Hypothalamus (tissue), 51 donors: ENCODE results near the gene FOSB.
"Not testable (repeated sequence)": the region's sequence is repeated elsewhere in the genome, so short reads cannot be mapped to it uniquely, and the experiment has no call there.

ENCODE experiments used
- DNase-seq, 51 donors: peaks; one replicate each; lab custom pipeline; 2025; lab: John Stamatoyannopoulos, UW

The FOSB gene

GRCh38 chr19:45500918-45501729 is 33.3 kb downstream of the FOSB start:
- DNase-seq: no peak

- DNase-seq: no peak
These were observed 33.9 kb downstream of the FOSB start for GRCh38 chr19:45501730-45502014.

GRCh38 chr19:45502111-45502510 is 34.3 kb downstream of the FOSB start:
- no peak for DNase-seq

- DNase-seq: no peak
These were observed 36.1 kb downstream of the FOSB start for GRCh38 chr19:45503909-45504308.

GRCh38 chr19:45505151-45505995 is 37.6 kb downstream of the FOSB start:
- DNase-seq: no peak

- DNase-seq: no peak
These were observed 38.1 kb downstream of the FOSB start for GRCh38 chr19:45505996-45506245.

GRCh38 chr19:45506246-45506988 is 38.6 kb downstream of the FOSB start:
- peak in 50 of 51 donors; percentile 33 to 94 (median 81) for DNase-seq

- DNase-seq: peak in 48 of 51 donors; percentile 29 to 87 (median 68)
These were observed 39.4 kb downstream of the FOSB start, which contains the start of gene VASP for GRCh38 chr19:45506989-45507871. Gene VASP, plus strand, starts transcription at chr19:45507479. Its CDS starts 293 bp downstream, at chr19:45507772.

- DNase-seq: peak in 1 of 51 donors; percentile 49
These were observed 40.1 kb downstream of the FOSB start for GRCh38 chr19:45507872-45508416.

GRCh38 chr19:45508417-45508860 is 40.6 kb downstream of the FOSB start:
- DNase-seq: peak in 1 of 51 donors; percentile 9

- peak in 16 of 51 donors; percentile 11 to 41 (median 27) for DNase-seq
These were observed 41.3 kb downstream of the FOSB start for GRCh38 chr19:45508861-45509691.

GRCh38 chr19:45509692-45510015 is 41.9 kb downstream of the FOSB start:
- DNase-seq: no peak

GRCh38 chr19:45510352-45510751 is 42.6 kb downstream of the FOSB start:
- not testable (repeated sequence) for DNase-seq

- no peak for DNase-seq
These were observed 43.3 kb downstream of the FOSB start for GRCh38 chr19:45511074-45511473.

GRCh38 chr19:45512881-45513483 is 45.2 kb downstream of the FOSB start:
- DNase-seq: no peak

- DNase-seq: no peak
These were observed 46.7 kb downstream of the FOSB start for GRCh38 chr19:45514376-45515051.

GRCh38 chr19:45515081-45515624 is 47.4 kb downstream of the FOSB start:
- peak in 14 of 51 donors; percentile 16 to 44 (median 28) for DNase-seq
